ENCODE data around the gene TCF4. TPM values are rescaled to one million over a fixed set of nuclear protein-coding genes. Genes with fewer than 3 reads are reported as not detected.

Gene TCF4
- total RNA-seq, 1 donor from 2014 or later, result 115 TPM

DNA sequence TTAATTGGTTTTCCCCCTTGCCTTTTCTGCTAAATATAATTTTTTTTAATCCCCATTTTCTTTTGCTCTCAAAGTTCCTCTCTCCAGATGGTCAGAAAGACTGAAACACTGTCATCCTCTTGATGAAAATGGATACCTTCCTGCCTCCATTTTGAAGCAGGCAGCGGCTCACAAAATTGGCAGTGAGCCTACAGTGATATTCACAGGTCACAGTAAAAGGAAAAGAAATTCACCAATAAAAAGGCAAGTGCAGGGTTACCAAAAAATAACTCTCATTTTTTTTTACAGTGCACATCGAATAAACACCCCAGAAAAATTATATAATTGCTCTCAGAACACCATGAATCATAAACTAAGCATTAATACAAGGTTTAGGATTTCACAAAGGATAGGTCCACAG lies 307.5 kb downstream of the TCF4 start:
- Histone ChIP-seq H3K27me3 (ENCODE audit: insufficient read depth, low read length) (no peaks in the 10 kb centered on the region), H3K4me1 (ENCODE audit: insufficient read depth, low read length) (peaks cover 2% of the 10 kb centered on the region), H3K27ac (ENCODE audit: low read depth, low read length) (no peak overlapping the region), H3K36me3 (ENCODE audit: insufficient read depth, low read length) (no peaks in the 10 kb centered on the region), H2AFZ (ENCODE audit: low read depth, low read length) (no peak overlapping the region), H4K20me1 (ENCODE audit: insufficient read depth, low read length) (peaks cover 9% of the 10 kb centered on the region), H3K9me3 (ENCODE audit: insufficient read depth, low read depth, low read length) (no peaks in the 10 kb centered on the region), H3K79me2 (ENCODE audit: insufficient read depth, low read length) (peaks cover 45% of the 10 kb centered on the region), H3K4me2 (ENCODE audit: low read length) (no peak overlapping the region), H3K4me3 (ENCODE audit: insufficient read depth, low read depth, low read length) (no peak overlapping the region), H3K9ac (ENCODE audit: low read length) (no peak overlapping the region)
- Mint-ChIP-seq H3K36me3 (ENCODE audit: low read depth, unreplicated experiment) (peaks cover 12% of the 10 kb centered on the region), H3K27me3 (ENCODE audit: low read depth, unreplicated experiment) (no peaks in the 10 kb centered on the region), H3K9me3 (ENCODE audit: unreplicated experiment) (no peaks in the 10 kb centered on the region), H3K4me1 (ENCODE audit: low read depth, unreplicated experiment) (peaks cover 6% of the 10 kb centered on the region), H3K27ac (ENCODE audit: unreplicated experiment) (no peak overlapping the region), H3K4me3 (ENCODE audit: unreplicated experiment) (no peak overlapping the region)
- DNase-seq (ENCODE audit: low read depth), result no peak
- no peak for FAIRE-seq
- TF ChIP-seq EZH2 (IDR thresholded peaks at IDR 0.05; ENCODE audit: insufficient read depth, low read length), result no peak
- TF ChIP-seq, protein P1, sequence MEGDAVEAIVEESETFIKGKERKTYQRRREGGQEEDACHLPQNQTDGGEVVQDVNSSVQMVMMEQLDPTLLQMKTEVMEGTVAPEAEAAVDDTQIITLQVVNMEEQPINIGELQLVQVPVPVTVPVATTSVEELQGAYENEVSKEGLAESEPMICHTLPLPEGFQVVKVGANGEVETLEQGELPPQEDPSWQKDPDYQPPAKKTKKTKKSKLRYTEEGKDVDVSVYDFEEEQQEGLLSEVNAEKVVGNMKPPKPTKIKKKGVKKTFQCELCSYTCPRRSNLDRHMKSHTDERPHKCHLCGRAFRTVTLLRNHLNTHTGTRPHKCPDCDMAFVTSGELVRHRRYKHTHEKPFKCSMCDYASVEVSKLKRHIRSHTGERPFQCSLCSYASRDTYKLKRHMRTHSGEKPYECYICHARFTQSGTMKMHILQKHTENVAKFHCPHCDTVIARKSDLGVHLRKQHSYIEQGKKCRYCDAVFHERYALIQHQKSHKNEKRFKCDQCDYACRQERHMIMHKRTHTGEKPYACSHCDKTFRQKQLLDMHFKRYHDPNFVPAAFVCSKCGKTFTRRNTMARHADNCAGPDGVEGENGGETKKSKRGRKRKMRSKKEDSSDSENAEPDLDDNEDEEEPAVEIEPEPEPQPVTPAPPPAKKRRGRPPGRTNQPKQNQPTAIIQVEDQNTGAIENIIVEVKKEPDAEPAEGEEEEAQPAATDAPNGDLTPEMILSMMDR (IDR thresholded peaks at IDR 0.05; ENCODE audit: insufficient read depth, low read depth, low read length), result no peak

DNA sequence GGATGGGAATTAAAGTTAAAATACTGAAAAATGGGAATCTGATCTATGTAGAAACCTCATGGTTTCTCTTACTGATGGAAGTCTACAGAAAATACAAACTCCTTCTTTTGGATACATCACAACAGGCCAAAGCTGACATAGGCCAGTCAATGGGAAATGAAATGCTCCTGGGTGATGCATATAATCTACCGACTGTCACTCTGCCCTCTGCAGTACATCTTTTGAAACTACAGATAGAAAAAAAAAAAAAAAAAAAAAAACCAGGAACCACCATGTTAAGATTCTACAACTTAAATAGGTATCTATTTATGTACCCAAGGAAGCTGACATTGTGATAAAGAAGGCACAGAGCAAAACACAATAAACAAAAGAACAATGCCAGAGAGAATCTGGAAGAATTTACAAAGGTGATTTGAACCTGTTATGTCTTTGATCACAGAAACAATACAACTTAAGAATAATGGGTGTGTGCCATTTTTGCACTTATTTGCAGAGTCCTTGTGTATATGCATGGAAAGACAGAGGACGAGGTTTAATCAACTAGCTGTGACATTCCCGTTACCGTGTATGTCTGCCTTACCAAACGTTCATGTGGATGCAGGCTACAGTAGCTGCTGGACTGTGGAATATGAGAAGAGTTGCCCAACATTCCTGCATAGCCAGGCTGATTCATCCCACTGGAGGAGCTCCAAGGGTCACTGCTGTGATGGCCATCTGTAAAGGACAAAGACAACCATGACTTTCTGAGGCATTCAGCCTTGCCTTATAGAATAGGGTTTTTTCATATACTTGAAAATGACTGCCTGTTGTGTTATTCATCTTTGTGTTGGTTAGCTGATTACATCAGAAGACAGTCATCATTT lies 312.7 kb downstream of the TCF4 start:
- FAIRE-seq (peak; percentile 90), DNase-seq (ENCODE audit: low read depth) (peak; percentile 86)
- Histone ChIP-seq H3K4me3 (ENCODE audit: insufficient read depth, low read depth, low read length) (no peak overlapping the region), H3K27ac (ENCODE audit: low read depth, low read length) (no peak overlapping the region), H3K9ac (ENCODE audit: low read length) (no peak overlapping the region), H3K9me3 (ENCODE audit: insufficient read depth, low read depth, low read length) (no peaks in the 10 kb centered on the region), H3K4me1 (ENCODE audit: insufficient read depth, low read length) (peaks cover 6% of the 10 kb centered on the region), H3K27me3 (ENCODE audit: insufficient read depth, low read length) (no peaks in the 10 kb centered on the region), H3K4me2 (ENCODE audit: low read length) (peak overlapping the region; percentile 46), H3K79me2 (ENCODE audit: insufficient read depth, low read length) (peaks cover 9% of the 10 kb centered on the region), H2AFZ (ENCODE audit: low read depth, low read length) (no peak overlapping the region), H4K20me1 (ENCODE audit: insufficient read depth, low read length) (no peaks in the 10 kb centered on the region), H3K36me3 (ENCODE audit: insufficient read depth, low read length) (peaks cover 18% of the 10 kb centered on the region)
- H3K36me3 Mint-ChIP-seq (ENCODE audit: low read depth, unreplicated experiment), result peaks cover 25% of the 10 kb centered on the region
- H3K4me1 Mint-ChIP-seq (ENCODE audit: low read depth, unreplicated experiment), result peaks cover 22% of the 10 kb centered on the region
- H3K27me3 Mint-ChIP-seq (ENCODE audit: low read depth, unreplicated experiment), result no peaks in the 10 kb centered on the region
- TF ChIP-seq, protein P1 (IDR thresholded peaks at IDR 0.05; ENCODE audit: insufficient read depth, low read depth, low read length), result peak; percentile 25
- no peak for TF ChIP-seq EZH2 (IDR thresholded peaks at IDR 0.05; ENCODE audit: insufficient read depth, low read length)
- H3K27ac Mint-ChIP-seq (ENCODE audit: unreplicated experiment), result peak overlapping the region; percentile 62
- H3K9me3 Mint-ChIP-seq (ENCODE audit: unreplicated experiment), result no peaks in the 10 kb centered on the region
- H3K4me3 Mint-ChIP-seq (ENCODE audit: unreplicated experiment), result no peak overlapping the region
